ENCODE data around the gene TMEM243.

DNA sequence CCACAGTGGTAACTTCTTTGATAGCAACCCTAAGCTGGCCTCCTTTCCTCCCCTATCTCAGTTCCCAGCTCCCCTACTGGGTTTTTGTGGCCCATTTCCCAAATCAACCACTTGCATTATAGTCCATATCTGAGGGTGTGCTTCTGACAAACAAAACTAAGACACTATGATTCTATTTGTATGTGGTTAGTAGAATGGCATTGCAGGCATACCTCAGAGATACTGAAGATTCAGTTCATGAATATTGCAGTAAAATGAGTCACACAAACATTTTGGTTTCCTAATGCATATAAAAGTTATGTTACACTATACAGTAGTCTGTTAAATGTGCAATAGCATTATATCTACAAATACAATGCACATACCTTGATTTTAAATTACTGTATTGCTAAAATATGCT lies 15.4 kb upstream of the TMEM243 start:
- TF ChIP-seq CTCF (IDR thresholded peaks at IDR 0.05) (no peak), EZH2 (IDR thresholded peaks at IDR 0.05; ENCODE audit: borderline replicate concordance, insufficient read depth, low read depth, low read length, poor library complexity, severe bottlenecking) (no peak)
